GM12892 (cell line): ENCODE measurements around the gene WNT2.

ENCODE experiments used
- POLR2A ChIP-seq: IDR thresholded peaks from 2 replicates; pipeline ENCODE4 v1.6.1; 2011; ENCODE audit warnings: low read depth, low read length, control low read depth
- POLR2AphosphoS5 ChIP-seq: IDR thresholded peaks from 2 replicates; pipeline ENCODE4 v1.6.1; 2011; ENCODE audit warnings: low read depth, low read length, control low read depth
- TAF1 ChIP-seq: IDR thresholded peaks from 2 replicates; pipeline ENCODE4 v1.6.1; 2011; ENCODE audit warnings: low read depth, mild to moderate bottlenecking, control low read depth, low read length, borderline replicate concordance

DNA sequence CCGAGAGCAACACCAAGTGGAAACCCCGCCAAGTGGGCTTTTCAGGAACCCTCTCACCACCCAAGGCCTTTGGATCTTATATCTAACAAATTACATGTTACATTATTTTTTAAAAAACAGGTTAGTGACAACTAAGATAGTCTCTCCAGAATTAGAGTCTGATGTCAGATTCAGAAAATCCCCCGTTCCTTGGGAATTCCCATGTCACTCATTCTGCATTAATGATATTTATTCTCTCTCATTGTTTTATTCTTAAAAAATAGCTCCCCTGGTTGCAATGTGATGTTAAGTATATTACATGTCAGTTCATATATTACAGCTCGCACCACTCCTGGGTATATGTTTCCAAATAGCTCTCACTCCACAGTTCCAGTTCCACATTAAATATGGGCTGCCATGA lies 81.8 kb downstream of the WNT2 start:
- TF ChIP-seq POLR2AphosphoS5 (no peak), POLR2A (no peak), TAF1 (no peak)
